ENCODE data around the gene DDB1.

The DDB1 gene

GRCh38 chr11:61341706-61342105 lies 8.8 kb upstream of the DDB1 start:
- H3K4me3 ChIP-seq (ENCODE audit: low read depth, low read length): no peak overlapping the region
- DNase-seq (ENCODE audit: low read depth): no peak
- no peak for TF ChIP-seq POLR2A (IDR thresholded peaks at IDR 0.05; ENCODE audit: extremely low read depth, insufficient read length)
- TF ChIP-seq, protein P1, sequence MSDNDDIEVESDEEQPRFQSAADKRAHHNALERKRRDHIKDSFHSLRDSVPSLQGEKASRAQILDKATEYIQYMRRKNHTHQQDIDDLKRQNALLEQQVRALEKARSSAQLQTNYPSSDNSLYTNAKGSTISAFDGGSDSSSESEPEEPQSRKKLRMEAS (IDR thresholded peaks at IDR 0.05; ENCODE audit: low read depth, low read length): no peak
- TF ChIP-seq MYC (IDR thresholded peaks at IDR 0.05; ENCODE audit: low read depth, low read length): no peak
- no peak for TF ChIP-seq CTCF (IDR thresholded peaks at IDR 0.05; ENCODE audit: low read depth, low read length)

- DNase-seq (ENCODE audit: low read depth): no peak
- no peak for TF ChIP-seq POLR2A (IDR thresholded peaks at IDR 0.05; ENCODE audit: extremely low read depth, insufficient read length)
- no peak for TF ChIP-seq MYC (IDR thresholded peaks at IDR 0.05; ENCODE audit: low read depth, low read length)
- TF ChIP-seq, protein P1 (IDR thresholded peaks at IDR 0.05; ENCODE audit: low read depth, low read length): no peak
- TF ChIP-seq CTCF (IDR thresholded peaks at IDR 0.05; ENCODE audit: low read depth, low read length): no peak
- H3K4me3 ChIP-seq (ENCODE audit: low read depth, low read length): no peak overlapping the region
Observed at GRCh38 chr11:61340979-61341378, 8.1 kb upstream of the DDB1 start.

- no peak overlapping the region for H3K4me3 ChIP-seq (ENCODE audit: low read depth, low read length)
- TF ChIP-seq CTCF (IDR thresholded peaks at IDR 0.05; ENCODE audit: low read depth, low read length) (no peak), MYC (IDR thresholded peaks at IDR 0.05; ENCODE audit: low read depth, low read length) (no peak)
- DNase-seq (ENCODE audit: low read depth): no peak
Observed at GRCh38 chr11:61339490-61339878, 6.6 kb upstream of the DDB1 start.

DNA sequence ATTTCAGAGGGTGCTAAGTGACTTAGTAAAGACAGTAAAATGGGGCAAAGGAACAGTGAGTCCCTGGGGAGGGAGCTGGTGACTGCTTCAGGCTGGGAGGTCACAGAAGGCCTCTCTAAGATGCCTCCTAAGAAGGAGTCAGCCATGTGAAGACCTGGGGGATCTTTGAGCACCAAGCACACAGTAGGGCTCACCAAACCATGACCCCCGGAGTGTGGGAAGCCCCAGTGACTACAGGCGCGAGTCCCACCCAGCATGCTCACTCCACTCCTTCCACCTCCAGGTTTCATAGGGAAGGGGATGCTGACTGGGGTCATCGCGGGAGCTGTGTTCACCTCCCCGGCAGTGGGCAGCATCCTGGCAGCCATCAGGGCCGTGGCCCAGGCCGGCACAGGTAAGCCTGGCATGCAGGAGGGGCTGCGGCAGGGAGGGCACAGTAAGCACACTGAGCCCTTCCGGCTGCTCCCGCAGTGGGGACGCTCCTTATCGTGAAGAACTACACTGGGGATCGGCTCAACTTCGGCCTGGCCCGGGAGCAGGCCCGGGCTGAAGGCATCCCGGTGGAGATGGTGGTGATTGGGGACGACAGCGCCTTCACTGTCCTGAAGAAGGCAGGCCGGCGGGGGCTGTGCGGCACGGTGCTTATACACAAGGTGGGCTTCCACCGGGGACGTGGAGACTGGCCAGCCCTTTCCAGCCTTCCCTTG lies 6.0 kb upstream of the DDB1 start:
- TF ChIP-seq CTCF (IDR thresholded peaks at IDR 0.05; ENCODE audit: low read depth, low read length) (no peak), MYC (IDR thresholded peaks at IDR 0.05; ENCODE audit: low read depth, low read length) (no peak), POLR2A (IDR thresholded peaks at IDR 0.05; ENCODE audit: extremely low read depth, insufficient read length) (no peak)
- TF ChIP-seq, protein P1 (IDR thresholded peaks at IDR 0.05; ENCODE audit: low read depth, low read length): no peak

DNA sequence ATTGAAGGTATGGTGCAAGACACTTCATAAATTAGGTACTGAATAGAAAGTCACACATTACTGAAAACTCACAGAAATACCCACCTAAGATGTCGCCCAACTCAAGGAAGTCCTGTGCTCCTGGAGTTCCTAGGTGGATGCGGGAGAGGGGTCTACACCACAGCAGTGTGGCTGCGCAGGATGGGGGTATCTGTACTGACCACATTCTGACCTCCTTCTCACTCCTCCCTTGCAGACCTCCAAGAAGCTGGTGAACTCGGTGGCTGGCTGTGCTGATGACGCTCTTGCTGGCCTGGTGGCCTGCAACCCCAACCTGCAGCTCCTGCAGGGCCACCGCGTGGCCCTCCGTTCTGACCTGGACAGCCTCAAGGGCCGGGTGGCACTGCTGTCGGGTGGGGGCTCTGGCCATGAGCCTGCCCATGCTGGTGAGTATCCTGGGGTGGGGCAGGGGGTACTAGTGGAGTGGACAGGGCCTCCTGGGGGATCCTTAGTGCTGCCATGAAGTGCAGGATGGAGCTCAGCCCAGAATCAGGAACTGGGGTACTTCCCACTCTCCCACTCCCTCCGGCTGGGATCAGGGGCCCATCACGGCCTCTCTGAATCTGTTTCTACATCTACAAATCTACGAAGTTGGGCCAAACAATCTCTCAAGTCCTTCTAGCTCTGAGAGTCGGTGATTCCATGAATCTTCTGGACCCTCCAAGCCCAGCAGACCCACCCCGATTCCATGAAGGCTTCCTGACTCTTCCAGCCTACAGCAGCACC lies 5.0 kb upstream of the DDB1 start:
- TF ChIP-seq, protein P1 (IDR thresholded peaks at IDR 0.05; ENCODE audit: low read depth, low read length): no peak
- TF ChIP-seq CTCF (IDR thresholded peaks at IDR 0.05; ENCODE audit: low read depth, low read length) (no peak), POLR2A (IDR thresholded peaks at IDR 0.05; ENCODE audit: extremely low read depth, insufficient read length) (no peak)
- no peak for DNase-seq (ENCODE audit: low read depth)
- H3K4me3 ChIP-seq (ENCODE audit: low read depth, low read length): no peak overlapping the region

More for the DNA sequence above, 6.0 kb upstream of the DDB1 start:
- no peak for DNase-seq (ENCODE audit: low read depth)
- H3K4me3 ChIP-seq (ENCODE audit: low read depth, low read length): no peak overlapping the region

Measured in NB4 (cell line).